ENCODE data around the gene PRLH.

DNA sequence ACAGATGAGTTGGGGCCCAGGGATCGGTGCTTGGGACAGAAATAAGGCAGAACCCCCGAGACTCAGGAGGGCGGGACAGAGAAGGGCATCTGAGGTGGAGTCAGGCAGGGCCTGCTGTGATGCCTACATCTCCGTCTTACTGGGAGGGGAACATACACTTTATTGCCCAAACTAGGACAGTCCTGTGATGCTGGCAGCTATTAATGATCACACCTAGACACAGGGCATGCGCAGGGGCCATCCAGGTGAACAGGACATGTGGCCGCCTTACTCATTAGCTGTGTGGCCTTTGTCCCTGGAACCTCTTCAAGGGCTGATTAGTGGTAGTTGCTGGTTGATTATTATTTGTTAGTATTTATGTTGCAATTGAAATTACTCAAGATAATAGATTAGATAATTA lies 46.1 kb upstream of the PRLH start:
- TF ChIP-seq, protein P1, sequence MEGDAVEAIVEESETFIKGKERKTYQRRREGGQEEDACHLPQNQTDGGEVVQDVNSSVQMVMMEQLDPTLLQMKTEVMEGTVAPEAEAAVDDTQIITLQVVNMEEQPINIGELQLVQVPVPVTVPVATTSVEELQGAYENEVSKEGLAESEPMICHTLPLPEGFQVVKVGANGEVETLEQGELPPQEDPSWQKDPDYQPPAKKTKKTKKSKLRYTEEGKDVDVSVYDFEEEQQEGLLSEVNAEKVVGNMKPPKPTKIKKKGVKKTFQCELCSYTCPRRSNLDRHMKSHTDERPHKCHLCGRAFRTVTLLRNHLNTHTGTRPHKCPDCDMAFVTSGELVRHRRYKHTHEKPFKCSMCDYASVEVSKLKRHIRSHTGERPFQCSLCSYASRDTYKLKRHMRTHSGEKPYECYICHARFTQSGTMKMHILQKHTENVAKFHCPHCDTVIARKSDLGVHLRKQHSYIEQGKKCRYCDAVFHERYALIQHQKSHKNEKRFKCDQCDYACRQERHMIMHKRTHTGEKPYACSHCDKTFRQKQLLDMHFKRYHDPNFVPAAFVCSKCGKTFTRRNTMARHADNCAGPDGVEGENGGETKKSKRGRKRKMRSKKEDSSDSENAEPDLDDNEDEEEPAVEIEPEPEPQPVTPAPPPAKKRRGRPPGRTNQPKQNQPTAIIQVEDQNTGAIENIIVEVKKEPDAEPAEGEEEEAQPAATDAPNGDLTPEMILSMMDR (IDR thresholded peaks at IDR 0.05; ENCODE audit: insufficient read depth, low read length): no peak
- no peak for TF ChIP-seq POLR2AphosphoS5 (IDR thresholded peaks at IDR 0.05; ENCODE audit: low read depth)
- TF ChIP-seq GABPA (IDR thresholded peaks at IDR 0.05; ENCODE audit: low read depth): no peak
- TF ChIP-seq, protein P2, sequence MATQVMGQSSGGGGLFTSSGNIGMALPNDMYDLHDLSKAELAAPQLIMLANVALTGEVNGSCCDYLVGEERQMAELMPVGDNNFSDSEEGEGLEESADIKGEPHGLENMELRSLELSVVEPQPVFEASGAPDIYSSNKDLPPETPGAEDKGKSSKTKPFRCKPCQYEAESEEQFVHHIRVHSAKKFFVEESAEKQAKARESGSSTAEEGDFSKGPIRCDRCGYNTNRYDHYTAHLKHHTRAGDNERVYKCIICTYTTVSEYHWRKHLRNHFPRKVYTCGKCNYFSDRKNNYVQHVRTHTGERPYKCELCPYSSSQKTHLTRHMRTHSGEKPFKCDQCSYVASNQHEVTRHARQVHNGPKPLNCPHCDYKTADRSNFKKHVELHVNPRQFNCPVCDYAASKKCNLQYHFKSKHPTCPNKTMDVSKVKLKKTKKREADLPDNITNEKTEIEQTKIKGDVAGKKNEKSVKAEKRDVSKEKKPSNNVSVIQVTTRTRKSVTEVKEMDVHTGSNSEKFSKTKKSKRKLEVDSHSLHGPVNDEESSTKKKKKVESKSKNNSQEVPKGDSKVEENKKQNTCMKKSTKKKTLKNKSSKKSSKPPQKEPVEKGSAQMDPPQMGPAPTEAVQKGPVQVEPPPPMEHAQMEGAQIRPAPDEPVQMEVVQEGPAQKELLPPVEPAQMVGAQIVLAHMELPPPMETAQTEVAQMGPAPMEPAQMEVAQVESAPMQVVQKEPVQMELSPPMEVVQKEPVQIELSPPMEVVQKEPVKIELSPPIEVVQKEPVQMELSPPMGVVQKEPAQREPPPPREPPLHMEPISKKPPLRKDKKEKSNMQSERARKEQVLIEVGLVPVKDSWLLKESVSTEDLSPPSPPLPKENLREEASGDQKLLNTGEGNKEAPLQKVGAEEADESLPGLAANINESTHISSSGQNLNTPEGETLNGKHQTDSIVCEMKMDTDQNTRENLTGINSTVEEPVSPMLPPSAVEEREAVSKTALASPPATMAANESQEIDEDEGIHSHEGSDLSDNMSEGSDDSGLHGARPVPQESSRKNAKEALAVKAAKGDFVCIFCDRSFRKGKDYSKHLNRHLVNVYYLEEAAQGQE (IDR thresholded peaks at IDR 0.05; ENCODE audit: insufficient replicate concordance, low read depth): no peak
- TF ChIP-seq SPI1 (IDR thresholded peaks at IDR 0.05; ENCODE audit: borderline replicate concordance, low read depth): no peak

Data from HL-60 (cell line).